NT2/D1 (cell line): ENCODE results near the gene PHF11.

ENCODE experiments used
- SUZ12 ChIP-seq: IDR thresholded peaks from 2 replicates; pipeline ENCODE4 v1.6.1; 2011; ENCODE audit not compliant: insufficient read length, insufficient read depth; ENCODE audit errors: extremely low read depth
- ZNF274 ChIP-seq: IDR thresholded peaks from 2 replicates; pipeline ENCODE4 v1.6.1; 2011; ENCODE audit warnings: mild to moderate bottlenecking, low read depth, low read length

DNA sequence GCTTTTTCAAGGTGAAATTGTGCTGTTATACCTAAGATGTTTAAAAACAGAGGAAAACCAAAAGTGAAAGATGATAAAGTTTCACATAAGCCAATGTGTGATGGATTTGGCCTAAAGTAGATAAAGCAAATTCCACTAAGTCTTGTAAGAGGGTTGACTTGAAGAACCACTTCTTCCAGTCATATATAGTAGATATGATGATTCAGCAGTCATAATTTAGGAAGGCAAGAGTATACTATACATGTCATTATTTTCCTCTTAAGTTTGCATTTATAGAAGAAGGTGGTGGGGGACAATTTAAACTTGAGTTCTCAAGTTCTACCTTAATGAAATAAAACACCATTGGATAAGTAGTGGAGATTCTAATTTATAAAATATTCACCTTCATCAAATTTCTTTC, 37.3 kb downstream of the PHF11 start:
- no peak for TF ChIP-seq ZNF274
- no peak for TF ChIP-seq SUZ12
